Caco-2 (cell line): ENCODE data around the gene ANXA10. TPM values are rescaled to one million over a fixed set of nuclear protein-coding genes. Genes with fewer than 3 reads are reported as not detected.
"Not testable (repeated sequence)": the region's sequence is repeated elsewhere in the genome, so short reads cannot be mapped to it uniquely, and the experiment has no call there.

ENCODE experiments used
- BruUV-seq: library from RNA; stranded (reverse); fragments of 400-500 nt; replicated peaks from 2 replicates; lab custom pipeline; 2021; lab: Mats Ljungman, UMichigan
- CTCF ChIA-PET: fragments of 300-600 bp; sonication (Branson Sonifier 250); formaldehyde crosslinking; loops from one replicate; lab custom pipeline; 2022; ENCODE audit warnings: antibody characterized with exemption; lab: Charles Lee
- POLR2A ChIA-PET: fragments of 300-600 bp; sonication (Branson Sonifier 250); formaldehyde crosslinking; loops from one replicate; lab custom pipeline; 2022; ENCODE audit warnings: antibody characterized with exemption; lab: Charles Lee
- DNase-seq, 2 experiments: peaks; one replicate each; pipeline versions ENCODE4 v3.0.0 to v3.0.0-alpha.2; 2020 to 2022
- H3K27me3 ChIP-seq: replicated peaks from 2 replicates; pipeline ENCODE4 v1.6.0; 2011; ENCODE audit warnings: low read length; ENCODE audit not compliant: control insufficient read depth, insufficient read depth
- H3K36me3 ChIP-seq: 2 replicates; pipeline ENCODE4 v1.5.1; 2011; ENCODE audit warnings: low read length; ENCODE audit not compliant: control insufficient read depth, insufficient read depth
- H3K4me1 ChIP-seq: fragments of 250-450 bp; sonication (Bioruptor Pico); 2 replicates; pipeline ENCODE4 v1.5.1; 2020; ENCODE audit warnings: mild to moderate bottlenecking
- H3K4me3 ChIP-seq: 2 replicates; pipeline ENCODE4 v1.5.1; 2011; ENCODE audit warnings: low read depth, mild to moderate bottlenecking, control low read depth, low read length
- H3K9me3 ChIP-seq: fragments of 250-450 bp; sonication (Bioruptor Pico); 2 replicates; pipeline ENCODE4 v1.5.1; 2020; ENCODE audit warnings: mild to moderate bottlenecking, moderate library complexity
- H3K27ac Mint-ChIP-seq: one replicate; pipeline ENCODE4 v1.8.0; 2022; ENCODE audit warnings: mixed read lengths; ENCODE audit not compliant: unreplicated experiment
- H3K27me3 Mint-ChIP-seq: one replicate; pipeline ENCODE4 v1.8.0; 2022; ENCODE audit warnings: mixed read lengths; ENCODE audit not compliant: insufficient read depth, unreplicated experiment
- H3K36me3 Mint-ChIP-seq: one replicate; pipeline ENCODE4 v1.8.0; 2022; ENCODE audit warnings: mild to moderate bottlenecking, mixed read lengths; ENCODE audit not compliant: insufficient read depth, unreplicated experiment
- H3K4me1 Mint-ChIP-seq: one replicate; pipeline ENCODE4 v1.8.0; 2022; ENCODE audit warnings: low read depth, mixed read lengths; ENCODE audit not compliant: unreplicated experiment
- H3K4me3 Mint-ChIP-seq: one replicate; pipeline ENCODE4 v1.8.0; 2022; ENCODE audit warnings: mild to moderate bottlenecking, moderate library complexity, mixed read lengths; ENCODE audit not compliant: unreplicated experiment
- H3K9me3 Mint-ChIP-seq: one replicate; pipeline ENCODE4 v1.8.0; 2022; ENCODE audit warnings: mixed read lengths; ENCODE audit not compliant: unreplicated experiment
- intact Hi-C: fragments of 100-400 bp; cut with micrococcal nuclease; formaldehyde crosslinking; loops from one replicate; pipeline ENCODE4 v1.10.0; 2022; ENCODE audit not compliant: unreplicated experiment
- total RNA-seq: library from RNA; stranded (reverse); gene quantifications from 2 replicates; pipeline ENCODE4 v1.2.3, GENCODE V29; 2022
- TF ChIP-seq, protein P1 (sequence below), 2 experiments: fragments of 200-600 bp in 1 of 2; IDR thresholded peaks; 1 replicate in 1 of 2; 2 replicates in 1 of 2; pipeline versions ENCODE4 v1.5.1 to v1.8.0; 2011 to 2022; ENCODE audit warnings: antibody characterized with exemption in 1 of 2, control low read depth in 1 of 2, inconsistent platforms in 1 of 2, low read depth in 1 of 2, low read length in 1 of 2, mild to moderate bottlenecking in 1 of 2, moderate library complexity in 1 of 2; ENCODE audit not compliant: insufficient read depth in 1 of 2, severe bottlenecking in 1 of 2, unreplicated experiment in 1 of 2

The ANXA10 gene
- total RNA-seq, 1 experiment from 2014 or later = not detected

DNA sequence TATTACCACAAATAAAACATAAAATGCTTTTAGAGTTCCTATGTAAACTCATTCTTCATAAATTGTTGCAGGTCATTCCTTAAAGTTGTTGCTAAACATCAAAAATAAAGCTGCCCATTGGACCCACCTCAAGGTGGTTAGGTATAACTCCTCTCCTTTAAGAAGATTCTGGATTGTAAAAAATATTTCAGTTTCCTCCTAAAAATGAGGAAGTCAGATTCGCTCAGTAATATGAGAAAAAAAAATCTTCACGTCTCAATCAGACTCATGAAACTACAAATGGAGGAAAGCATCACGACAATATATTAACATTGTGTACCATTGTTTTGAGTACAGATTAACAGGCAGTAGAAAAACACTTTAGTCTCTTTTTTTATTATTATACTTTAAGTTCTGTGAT is 120.3 kb downstream of the ANXA10 start:
- H3K9me3 Mint-ChIP-seq = no peaks in the 10 kb centered on the region
- no peak for DNase-seq
- Histone ChIP-seq H3K4me1 (no peaks in the 10 kb centered on the region), H3K4me3 (no peak overlapping the region), H3K36me3 (no peaks in the 10 kb centered on the region), H3K27me3 (no peaks in the 10 kb centered on the region), H3K9me3 (no peaks in the 10 kb centered on the region)
- H3K27ac Mint-ChIP-seq = no peak overlapping the region
- intact Hi-C loops = no loop called here
- TF ChIP-seq, protein P1, sequence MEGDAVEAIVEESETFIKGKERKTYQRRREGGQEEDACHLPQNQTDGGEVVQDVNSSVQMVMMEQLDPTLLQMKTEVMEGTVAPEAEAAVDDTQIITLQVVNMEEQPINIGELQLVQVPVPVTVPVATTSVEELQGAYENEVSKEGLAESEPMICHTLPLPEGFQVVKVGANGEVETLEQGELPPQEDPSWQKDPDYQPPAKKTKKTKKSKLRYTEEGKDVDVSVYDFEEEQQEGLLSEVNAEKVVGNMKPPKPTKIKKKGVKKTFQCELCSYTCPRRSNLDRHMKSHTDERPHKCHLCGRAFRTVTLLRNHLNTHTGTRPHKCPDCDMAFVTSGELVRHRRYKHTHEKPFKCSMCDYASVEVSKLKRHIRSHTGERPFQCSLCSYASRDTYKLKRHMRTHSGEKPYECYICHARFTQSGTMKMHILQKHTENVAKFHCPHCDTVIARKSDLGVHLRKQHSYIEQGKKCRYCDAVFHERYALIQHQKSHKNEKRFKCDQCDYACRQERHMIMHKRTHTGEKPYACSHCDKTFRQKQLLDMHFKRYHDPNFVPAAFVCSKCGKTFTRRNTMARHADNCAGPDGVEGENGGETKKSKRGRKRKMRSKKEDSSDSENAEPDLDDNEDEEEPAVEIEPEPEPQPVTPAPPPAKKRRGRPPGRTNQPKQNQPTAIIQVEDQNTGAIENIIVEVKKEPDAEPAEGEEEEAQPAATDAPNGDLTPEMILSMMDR (IDR thresholded peaks at IDR 0.05; ENCODE audit: insufficient read depth in 1 of 2, low read depth in 1 of 2, low read length in 1 of 2, severe bottlenecking in 1 of 2, unreplicated experiment in 1 of 2) = no peak
- CTCF ChIA-PET = no interaction called here
- POLR2A ChIA-PET = no interaction called here
- no TSS peak for BruUV-seq
- H3K27me3 Mint-ChIP-seq = no peaks in the 10 kb centered on the region
- no peak overlapping the region for H3K4me3 Mint-ChIP-seq
- H3K36me3 Mint-ChIP-seq = no peaks in the 10 kb centered on the region
- H3K4me1 Mint-ChIP-seq = no peaks in the 10 kb centered on the region

DNA sequence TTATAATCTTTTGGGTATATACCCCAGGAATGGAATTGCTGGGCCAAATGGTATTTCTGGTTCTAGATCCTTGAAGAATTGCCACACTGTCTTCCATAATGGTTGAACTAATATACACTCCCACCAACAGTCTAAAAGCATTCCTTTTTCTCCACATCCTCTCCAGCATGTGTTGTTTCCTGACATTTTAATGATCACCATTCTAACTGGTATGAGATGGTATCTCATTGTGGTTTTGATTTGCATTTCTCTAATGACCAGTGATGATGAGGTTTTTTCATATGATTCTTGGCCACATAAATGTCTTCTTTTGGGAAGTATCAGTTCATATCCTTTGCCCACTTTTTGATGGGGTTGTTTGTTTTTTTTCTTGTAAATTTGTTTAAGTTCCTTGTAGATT is 121.2 kb downstream of the ANXA10 start:
- not testable (repeated sequence) for H3K9me3 ChIP-seq

DNA sequence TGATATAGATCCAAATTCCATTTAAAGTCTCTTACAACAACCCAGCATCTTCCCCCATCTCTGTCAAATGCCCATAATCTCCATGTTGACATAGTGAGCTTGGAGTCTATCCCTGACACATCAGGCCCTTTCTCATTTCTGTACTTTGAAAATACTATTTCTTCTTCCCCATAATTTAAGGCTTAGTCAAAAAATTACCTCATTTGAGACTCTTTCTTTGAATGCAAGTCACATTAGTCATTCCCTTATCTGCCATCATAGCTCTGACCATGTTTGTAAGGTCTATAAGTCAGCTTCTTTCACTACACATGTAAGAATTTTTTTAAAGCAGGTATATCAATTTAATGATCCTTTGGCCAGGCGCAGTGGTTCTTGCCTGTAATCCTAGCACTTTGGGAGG is 126.3 kb downstream of the ANXA10 start:
- CTCF ChIA-PET = no interaction called here
- Mint-ChIP-seq H3K9me3 (peaks cover 10% of the 10 kb centered on the region), H3K27ac (no peak overlapping the region), H3K27me3 (no peaks in the 10 kb centered on the region), H3K4me1 (no peaks in the 10 kb centered on the region), H3K36me3 (no peaks in the 10 kb centered on the region), H3K4me3 (no peak overlapping the region)
- DNase-seq = no peak
- H3K9me3 ChIP-seq = no peaks in the 10 kb centered on the region
- intact Hi-C loops = no loop called here
- no peaks in the 10 kb centered on the region for H3K27me3 ChIP-seq
- TF ChIP-seq, protein P1 (IDR thresholded peaks at IDR 0.05; ENCODE audit: insufficient read depth in 1 of 2, low read depth in 1 of 2, low read length in 1 of 2, severe bottlenecking in 1 of 2, unreplicated experiment in 1 of 2) = no peak
- no peaks in the 10 kb centered on the region for H3K36me3 ChIP-seq
- POLR2A ChIA-PET = no interaction called here
- no peaks in the 10 kb centered on the region for H3K4me1 ChIP-seq
- no TSS peak for BruUV-seq
- H3K4me3 ChIP-seq = no peak overlapping the region

More for the DNA sequence above, 121.2 kb downstream of the ANXA10 start:
- POLR2A ChIA-PET, BruUV-seq, CTCF ChIA-PET, H3K4me1 Mint-ChIP-seq, H3K27me3 ChIP-seq, H3K4me3 Mint-ChIP-seq, H3K36me3 Mint-ChIP-seq, H3K4me1 ChIP-seq, H3K4me3 ChIP-seq, H3K27me3 Mint-ChIP-seq, H3K27ac Mint-ChIP-seq, DNase-seq, H3K9me3 Mint-ChIP-seq, intact Hi-C loops, H3K36me3 ChIP-seq: not testable (repeated sequence)

DNA sequence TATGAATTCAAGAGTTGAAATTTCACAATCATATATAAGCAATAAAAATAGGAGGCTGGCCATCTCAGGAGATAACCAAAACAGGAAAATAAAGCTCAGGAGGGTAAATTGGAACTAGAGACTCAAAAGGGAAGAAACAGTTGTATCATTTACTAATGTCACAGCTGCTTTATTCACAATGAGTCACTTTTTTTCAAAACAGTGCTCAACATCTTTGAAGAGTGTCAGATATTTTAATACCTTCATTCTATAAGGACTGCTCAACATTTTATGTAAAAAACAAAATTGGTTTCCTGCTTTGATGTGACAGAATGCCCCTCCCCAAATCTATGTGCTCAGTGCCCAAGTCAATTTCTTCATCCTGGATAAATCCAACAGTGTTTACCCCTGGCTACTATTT is 128.6 kb downstream of the ANXA10 start:
- Histone ChIP-seq H3K4me3 (no peak overlapping the region), H3K27me3 (no peaks in the 10 kb centered on the region), H3K36me3 (no peaks in the 10 kb centered on the region), H3K9me3 (no peaks in the 10 kb centered on the region), H3K4me1 (no peaks in the 10 kb centered on the region)
- TF ChIP-seq, protein P1 (IDR thresholded peaks at IDR 0.05; ENCODE audit: insufficient read depth in 1 of 2, low read depth in 1 of 2, low read length in 1 of 2, severe bottlenecking in 1 of 2, unreplicated experiment in 1 of 2) = no peak
- DNase-seq = no peak
- no TSS peak for BruUV-seq
- H3K9me3 Mint-ChIP-seq = peaks cover 10% of the 10 kb centered on the region
- H3K4me1 Mint-ChIP-seq = no peaks in the 10 kb centered on the region
- no peaks in the 10 kb centered on the region for H3K27me3 Mint-ChIP-seq
- CTCF ChIA-PET = no interaction called here
- POLR2A ChIA-PET = no interaction called here
- intact Hi-C loops = no loop called here
- no peaks in the 10 kb centered on the region for H3K36me3 Mint-ChIP-seq
- no peak overlapping the region for H3K27ac Mint-ChIP-seq
- H3K4me3 Mint-ChIP-seq = no peak overlapping the region
